ENCODE measurements around the gene LPP.

LPP gene

DNA sequence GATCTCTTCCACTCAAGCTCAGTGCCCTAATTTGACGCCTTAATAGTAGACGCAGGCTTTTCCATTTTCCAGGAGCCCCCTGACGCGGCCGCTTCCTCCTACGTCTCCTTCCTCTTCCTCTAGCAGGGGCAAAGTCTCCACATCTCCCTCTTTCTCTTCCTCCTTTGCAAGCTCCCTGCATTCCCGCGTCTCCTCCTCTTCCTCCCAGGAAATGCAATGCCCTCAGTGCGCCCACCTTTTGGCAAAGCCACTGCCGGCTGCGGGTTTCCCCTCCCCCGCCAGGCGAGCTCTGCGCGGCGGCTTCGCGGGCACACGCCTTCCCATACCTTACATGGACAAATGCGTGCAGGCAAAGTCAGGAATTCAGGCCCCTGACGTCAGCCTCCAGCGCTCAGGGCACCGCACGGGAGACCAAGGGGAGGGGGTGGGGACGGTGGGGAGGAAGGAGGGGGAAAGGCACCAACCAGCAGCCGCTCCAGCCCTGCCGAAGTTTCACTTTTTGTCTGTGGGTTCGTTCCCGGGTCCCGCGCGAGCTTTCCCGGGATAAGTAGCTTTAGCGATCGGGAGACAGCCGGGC is 432 bp upstream of the LPP start:
- TF ChIP-seq, protein P1, sequence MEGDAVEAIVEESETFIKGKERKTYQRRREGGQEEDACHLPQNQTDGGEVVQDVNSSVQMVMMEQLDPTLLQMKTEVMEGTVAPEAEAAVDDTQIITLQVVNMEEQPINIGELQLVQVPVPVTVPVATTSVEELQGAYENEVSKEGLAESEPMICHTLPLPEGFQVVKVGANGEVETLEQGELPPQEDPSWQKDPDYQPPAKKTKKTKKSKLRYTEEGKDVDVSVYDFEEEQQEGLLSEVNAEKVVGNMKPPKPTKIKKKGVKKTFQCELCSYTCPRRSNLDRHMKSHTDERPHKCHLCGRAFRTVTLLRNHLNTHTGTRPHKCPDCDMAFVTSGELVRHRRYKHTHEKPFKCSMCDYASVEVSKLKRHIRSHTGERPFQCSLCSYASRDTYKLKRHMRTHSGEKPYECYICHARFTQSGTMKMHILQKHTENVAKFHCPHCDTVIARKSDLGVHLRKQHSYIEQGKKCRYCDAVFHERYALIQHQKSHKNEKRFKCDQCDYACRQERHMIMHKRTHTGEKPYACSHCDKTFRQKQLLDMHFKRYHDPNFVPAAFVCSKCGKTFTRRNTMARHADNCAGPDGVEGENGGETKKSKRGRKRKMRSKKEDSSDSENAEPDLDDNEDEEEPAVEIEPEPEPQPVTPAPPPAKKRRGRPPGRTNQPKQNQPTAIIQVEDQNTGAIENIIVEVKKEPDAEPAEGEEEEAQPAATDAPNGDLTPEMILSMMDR (IDR thresholded peaks at IDR 0.05; ENCODE audit: low read depth, low read length), result no peak
- Histone ChIP-seq H3K36me3 (no peaks in the 10 kb centered on the region), H3K4me3 (ENCODE audit: low read depth, low read length) (peak overlapping the region; percentile 55), H3K27me3 (peaks cover 21% of the 10 kb centered on the region), H3K4me1 (peaks cover 6% of the 10 kb centered on the region; the same call in 1 of the 2 replicates), H3K9me3 (no peaks in the 10 kb centered on the region; the same call in 1 of the 2 replicates)
- DNase-seq, result peak; percentile 65

DNA sequence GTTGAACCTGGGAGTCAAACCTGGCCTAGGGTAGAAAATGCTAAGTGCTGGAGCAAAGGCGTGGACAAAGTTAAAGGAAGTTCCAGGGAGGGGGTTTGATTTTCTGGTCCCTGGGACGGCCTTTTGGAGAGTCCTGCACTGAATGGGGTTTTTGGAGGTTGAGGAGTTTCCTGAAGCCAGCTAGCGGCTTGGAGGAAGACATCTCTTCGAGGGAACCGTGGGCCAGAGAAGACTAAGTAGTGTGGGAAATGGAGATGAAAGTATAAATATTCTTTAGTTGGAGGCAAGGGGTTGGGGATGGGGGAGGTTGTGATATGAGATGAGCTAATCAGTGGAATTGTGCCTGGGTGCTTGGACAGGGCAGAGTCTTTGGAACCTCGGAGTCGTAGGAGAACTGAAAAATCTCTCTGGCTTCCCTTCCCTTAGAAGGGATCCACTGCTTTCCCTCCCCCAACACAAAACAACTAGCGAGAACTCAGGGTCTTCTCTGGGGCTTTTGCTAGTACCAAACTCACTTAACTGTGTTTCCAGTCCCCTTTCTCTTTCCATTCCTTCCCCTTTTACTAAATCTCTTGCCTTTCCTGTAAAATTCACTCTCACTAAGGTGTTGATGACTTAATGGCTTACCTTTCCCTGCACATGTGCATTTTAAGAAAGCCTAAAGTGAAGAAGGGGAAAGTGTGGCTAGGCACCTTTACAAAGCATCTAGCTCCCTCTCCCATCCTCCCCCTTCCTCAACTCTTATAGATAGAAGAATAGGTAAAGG is 1.0 kb downstream of the LPP start:
- Histone ChIP-seq H3K27me3 (peaks cover 21% of the 10 kb centered on the region), H3K4me3 (ENCODE audit: low read depth, low read length) (no peak overlapping the region), H3K9me3 (no peaks in the 10 kb centered on the region; the same call in 1 of the 2 replicates), H3K4me1 (peaks cover 6% of the 10 kb centered on the region; the same call in 1 of the 2 replicates), H3K36me3 (no peaks in the 10 kb centered on the region)
- TF ChIP-seq, protein P1 (IDR thresholded peaks at IDR 0.05; ENCODE audit: low read depth, low read length), result no peak
- no peak for DNase-seq

DNA sequence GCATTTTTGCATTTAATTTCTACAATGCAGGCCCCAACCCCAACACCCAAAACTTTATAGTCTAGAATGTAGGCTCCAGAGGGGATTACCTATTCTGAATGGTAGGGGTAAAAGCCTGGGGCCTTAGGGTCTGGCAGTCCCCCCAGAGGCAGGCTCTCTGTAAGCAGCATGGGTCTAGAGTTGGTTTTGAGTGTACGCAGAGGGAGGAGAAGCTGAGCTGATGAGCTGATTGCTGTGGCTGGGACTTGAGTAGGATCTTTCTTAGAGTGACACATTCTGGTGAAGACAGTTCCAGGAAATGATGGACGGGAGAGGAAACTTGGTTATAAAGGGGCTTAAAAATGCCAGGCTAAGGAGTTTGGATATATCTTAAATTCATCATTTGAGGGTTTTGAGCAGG is 2.1 kb downstream of the LPP start:
- TF ChIP-seq, protein P1 (IDR thresholded peaks at IDR 0.05; ENCODE audit: low read depth, low read length), result no peak
- peaks cover 21% of the 10 kb centered on the region for H3K27me3 ChIP-seq
- H3K36me3 ChIP-seq, result no peaks in the 10 kb centered on the region
- H3K4me3 ChIP-seq (ENCODE audit: low read depth, low read length), result no peak overlapping the region
- peaks cover 6% of the 10 kb centered on the region; the same call in 1 of the 2 replicates for H3K4me1 ChIP-seq
- no peak for DNase-seq
- no peaks in the 10 kb centered on the region; the same call in 1 of the 2 replicates for H3K9me3 ChIP-seq

DNA sequence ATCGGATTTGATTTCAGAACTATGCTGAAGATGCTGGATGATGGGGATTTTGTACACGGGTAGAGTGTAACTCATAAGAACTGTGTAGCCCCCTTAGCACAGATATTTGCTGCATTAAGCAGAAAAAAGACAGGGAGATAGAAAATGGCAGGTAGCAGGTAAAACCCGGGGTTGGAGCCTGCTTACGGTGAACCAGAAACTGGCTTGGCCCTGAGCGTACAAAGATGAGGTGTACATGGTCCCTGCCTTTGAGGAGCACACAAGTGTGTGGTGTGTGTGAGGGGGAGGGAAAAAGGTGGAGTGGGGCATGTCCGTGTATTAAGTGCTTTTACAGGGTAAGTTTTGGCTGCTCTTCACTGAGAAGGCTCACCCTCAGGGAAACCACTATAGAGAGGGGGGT is 3.5 kb downstream of the LPP start:
- peaks cover 21% of the 10 kb centered on the region for H3K27me3 ChIP-seq
- no peaks in the 10 kb centered on the region; the same call in 1 of the 2 replicates for H3K9me3 ChIP-seq
- no peaks in the 10 kb centered on the region for H3K36me3 ChIP-seq
- H3K4me3 ChIP-seq (ENCODE audit: low read depth, low read length), result no peak overlapping the region
- H3K4me1 ChIP-seq, result peaks cover 6% of the 10 kb centered on the region; the same call in 1 of the 2 replicates
- TF ChIP-seq, protein P1 (IDR thresholded peaks at IDR 0.05; ENCODE audit: low read depth, low read length), result no peak
- DNase-seq, result no peak

DNA sequence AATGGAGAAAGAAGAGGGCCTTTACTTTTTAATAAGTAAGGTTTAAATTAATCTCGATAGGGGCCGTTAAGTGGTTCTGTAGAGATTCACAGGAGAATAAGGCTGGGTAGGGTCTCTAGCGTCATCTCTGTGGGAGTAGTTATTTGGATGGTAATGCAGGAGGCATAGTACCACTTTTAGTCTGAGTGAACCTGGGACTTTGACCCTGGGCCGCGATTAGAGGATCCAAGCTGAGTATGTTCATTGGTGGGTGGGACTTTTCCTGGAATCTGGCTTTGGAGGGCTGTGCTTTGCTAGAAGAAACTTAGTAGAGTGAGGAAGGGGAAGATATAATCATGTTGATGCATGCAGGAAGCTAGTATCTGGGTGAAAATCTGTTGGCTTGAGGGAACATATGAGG is 4.0 kb downstream of the LPP start:
- Histone ChIP-seq H3K36me3 (no peaks in the 10 kb centered on the region), H3K27me3 (peaks cover 15% of the 10 kb centered on the region), H3K9me3 (no peaks in the 10 kb centered on the region; the same call in 1 of the 2 replicates), H3K4me3 (ENCODE audit: low read depth, low read length) (no peak overlapping the region), H3K4me1 (peaks cover 4% of the 10 kb centered on the region; the same call in 1 of the 2 replicates)
- DNase-seq, result no peak
- TF ChIP-seq, protein P1 (IDR thresholded peaks at IDR 0.05; ENCODE audit: low read depth, low read length), result no peak

All from BE2C (cell line).